ENCODE measurements around the gene GAB2. TPM values are rescaled to one million over a fixed set of nuclear protein-coding genes. Genes with fewer than 3 reads are reported as not detected.

The GAB2 gene
- total and polyA plus RNA-seq, 2 of the 13 experiments (the other 11 are each of a cell fraction or from before 2014, with no cell fraction given) = 4.1 to 8.6 TPM

- TF ChIP-seq FUBP1 (CRISPR knock-in tag; IDR thresholded peaks at IDR 0.05; ENCODE audit: borderline replicate concordance) (no peak), TBX3 (IDR thresholded peaks at IDR 0.05; ENCODE audit: borderline replicate concordance) (no peak; the same call in 1 of the 2 replicates), HOMEZ (CRISPR knock-in tag; IDR thresholded peaks at IDR 0.05; ENCODE audit: low read depth) (no peak), SOX6 (IDR thresholded peaks at IDR 0.05) (no peak), SOX6 (CRISPR knock-in tag; IDR thresholded peaks at IDR 0.05) (peak; percentile 75), XBP1 (CRISPR knock-in tag; IDR thresholded peaks at IDR 0.05) (no peak), GPN1 (CRISPR knock-in tag; IDR thresholded peaks at IDR 0.05; ENCODE audit: borderline replicate concordance) (no peak), ZNF703 (CRISPR knock-in tag; IDR thresholded peaks at IDR 0.05; ENCODE audit: borderline replicate concordance) (no peak; the same call in 1 of the 2 replicates), MED1 (CRISPR knock-in tag; IDR thresholded peaks at IDR 0.05) (no peak; the same call in 1 of the 2 replicates), JUND (CRISPR knock-in tag; IDR thresholded peaks at IDR 0.05) (no peak), SUZ12 (IDR thresholded peaks at IDR 0.05; ENCODE audit: low read depth, low read length) (peak; percentile 89), PAWR (CRISPR knock-in tag; IDR thresholded peaks at IDR 0.05; ENCODE audit: borderline replicate concordance) (0 out of 2 replicates have a peak, but pooled peaks have one; percentile 65), TBP (CRISPR knock-in tag; IDR thresholded peaks at IDR 0.05) (no peak), MTA1 (CRISPR knock-in tag; IDR thresholded peaks at IDR 0.05; ENCODE audit: borderline replicate concordance) (peak; percentile 82), TOE1 (CRISPR knock-in tag; IDR thresholded peaks at IDR 0.05) (no peak), GRHL1 (CRISPR knock-in tag; conservative IDR thresholded peaks at IDR 0.05) (no peak), KDM2A (CRISPR knock-in tag; IDR thresholded peaks at IDR 0.05; ENCODE audit: borderline replicate concordance, low read depth) (peak; percentile 58), FOXP1 (IDR thresholded peaks at IDR 0.05) (no peak), FOXP1 (CRISPR knock-in tag; IDR thresholded peaks at IDR 0.05) (0 out of 2 replicates have a peak, but pooled peaks have one; percentile 3), NFKBIZ (CRISPR knock-in tag; IDR thresholded peaks at IDR 0.05) (no peak), ELF3 (CRISPR knock-in tag; IDR thresholded peaks at IDR 0.05) (peak; percentile 65; the same call in 1 of the 2 replicates), GPBP1L1 (CRISPR knock-in tag; IDR thresholded peaks at IDR 0.05) (no peak), GTF3A (CRISPR knock-in tag; conservative IDR thresholded peaks at IDR 0.05) (no peak), REPIN1 (CRISPR knock-in tag; IDR thresholded peaks at IDR 0.05; ENCODE audit: borderline replicate concordance, low read depth) (no peak), ZNF274 (CRISPR knock-in tag; IDR thresholded peaks at IDR 0.05) (peak; percentile 79; the same call in 1 of the 2 replicates)
Observed at GRCh38 chr11:78188286-78189173, 229.1 kb downstream of the GAB2 start, which contains the start of the genes KCTD21 and USP35 (continued).
